Nephron progenitor cell (in vitro differentiated cells): ENCODE measurements around the gene C1QTNF9.
"Not testable (repeated sequence)": the region's sequence is repeated elsewhere in the genome, so short reads cannot be mapped to it uniquely, and the experiment has no call there.

Source experiments
- DNase-seq: peaks from one replicate; pipeline ENCODE4 v3.0.0; 2021
- H3K27ac Mint-ChIP-seq: 2 replicates; pipeline ENCODE4 v1.8.0; 2021; ENCODE audit warnings: mild to moderate bottlenecking, moderate library complexity, mixed read lengths
- H3K27me3 Mint-ChIP-seq: 2 replicates; pipeline ENCODE4 v1.8.0; 2021; ENCODE audit warnings: mild to moderate bottlenecking, low read depth, mixed read lengths; ENCODE audit not compliant: poor library complexity
- H3K36me3 Mint-ChIP-seq: 2 replicates; pipeline ENCODE4 v1.8.0; 2021; ENCODE audit warnings: low read depth, mixed read lengths
- H3K4me1 Mint-ChIP-seq: 2 replicates; pipeline ENCODE4 v1.8.0; 2021; ENCODE audit warnings: mixed read lengths
- H3K4me3 Mint-ChIP-seq: 2 replicates; pipeline ENCODE4 v1.8.0; 2021; ENCODE audit warnings: mild to moderate bottlenecking, moderate library complexity, mixed read lengths
- H3K9me3 Mint-ChIP-seq: 2 replicates; pipeline ENCODE4 v1.8.0; 2021; ENCODE audit warnings: mild to moderate bottlenecking, moderate library complexity, mixed read lengths
- CTCF ChIP-seq: fragments of 200-600 bp; sonication (generic); IDR thresholded peaks from 2 replicates; pipeline ENCODE4 v1.5.0; 2021; ENCODE audit warnings: antibody characterized with exemption

C1QTNF9 gene

DNA sequence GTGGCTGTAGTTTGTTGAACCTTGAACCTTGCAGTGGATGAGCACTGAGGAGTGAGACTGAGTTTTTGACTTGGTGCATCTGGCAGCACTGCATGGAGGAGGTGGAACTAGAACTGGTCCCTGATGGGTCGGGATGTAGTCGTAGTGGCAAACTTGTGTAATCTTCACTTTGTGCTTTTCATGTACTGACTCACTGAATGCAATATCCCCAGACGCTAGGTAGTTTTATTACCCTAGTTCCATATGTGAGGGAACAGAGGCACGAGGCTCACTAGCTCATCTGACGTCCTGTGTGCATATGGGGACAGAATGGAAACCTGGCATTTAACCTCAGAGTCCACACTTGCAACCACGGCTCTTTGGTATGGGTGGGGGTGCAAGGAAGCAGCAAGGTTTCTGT is 10.3 kb downstream of the C1QTNF9 start:
- H3K27ac Mint-ChIP-seq, H3K4me3 Mint-ChIP-seq, H3K4me1 Mint-ChIP-seq, H3K9me3 Mint-ChIP-seq, DNase-seq, H3K36me3 Mint-ChIP-seq: not testable (repeated sequence)
- H3K27me3 Mint-ChIP-seq: peaks cover 15% of the 10 kb centered on the region

- not testable (repeated sequence) for H3K36me3 Mint-ChIP-seq, DNase-seq, H3K27ac Mint-ChIP-seq, H3K4me3 Mint-ChIP-seq, H3K4me1 Mint-ChIP-seq, H3K9me3 Mint-ChIP-seq
- H3K27me3 Mint-ChIP-seq: peaks cover 11% of the 10 kb centered on the region
Measured at GRCh38 chr13:24321416-24321815, 12.0 kb downstream of the C1QTNF9 start.

- H3K9me3 Mint-ChIP-seq, DNase-seq, H3K36me3 Mint-ChIP-seq, H3K4me3 Mint-ChIP-seq, H3K27ac Mint-ChIP-seq, H3K4me1 Mint-ChIP-seq: not testable (repeated sequence)
- H3K27me3 Mint-ChIP-seq: peaks cover 13% of the 10 kb centered on the region
- TF ChIP-seq CTCF: peak; percentile 27
Measured at GRCh38 chr13:24322470-24322869, 13.1 kb downstream of the C1QTNF9 start.

- Mint-ChIP-seq H3K27ac (no peak overlapping the region), H3K4me3 (no peak overlapping the region), H3K27me3 (peaks cover 19% of the 10 kb centered on the region), H3K9me3 (peaks cover 4% of the 10 kb centered on the region), H3K36me3 (no peaks in the 10 kb centered on the region), H3K4me1 (no peaks in the 10 kb centered on the region)
- no peak for TF ChIP-seq CTCF
- DNase-seq: no peak
Measured at GRCh38 chr13:24323036-24323738, 13.8 kb downstream of the C1QTNF9 start.

DNA sequence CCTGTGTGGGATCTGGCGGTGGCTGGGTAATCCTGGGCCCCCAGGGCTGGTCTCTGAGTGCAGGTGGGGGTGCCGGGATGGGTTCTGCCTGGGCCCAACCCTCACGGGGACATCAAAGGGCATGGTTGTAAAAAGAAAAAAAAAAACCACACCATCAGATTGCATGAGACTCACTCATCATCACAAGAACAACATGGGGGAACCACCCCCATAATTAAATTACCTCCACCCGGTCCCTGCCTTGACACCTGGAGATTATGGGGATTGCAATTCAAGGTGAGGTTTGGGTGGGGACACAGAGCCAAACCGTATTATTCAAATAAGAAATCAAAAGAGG is 14.3 kb downstream of the C1QTNF9 start:
- H3K27me3 Mint-ChIP-seq: peaks cover 24% of the 10 kb centered on the region
- no peak for DNase-seq
- H3K4me1 Mint-ChIP-seq: no peaks in the 10 kb centered on the region
- no peaks in the 10 kb centered on the region for H3K36me3 Mint-ChIP-seq
- H3K9me3 Mint-ChIP-seq: peaks cover 7% of the 10 kb centered on the region
- no peak overlapping the region for H3K27ac Mint-ChIP-seq
- H3K4me3 Mint-ChIP-seq: no peak overlapping the region
- no peak for TF ChIP-seq CTCF

DNA sequence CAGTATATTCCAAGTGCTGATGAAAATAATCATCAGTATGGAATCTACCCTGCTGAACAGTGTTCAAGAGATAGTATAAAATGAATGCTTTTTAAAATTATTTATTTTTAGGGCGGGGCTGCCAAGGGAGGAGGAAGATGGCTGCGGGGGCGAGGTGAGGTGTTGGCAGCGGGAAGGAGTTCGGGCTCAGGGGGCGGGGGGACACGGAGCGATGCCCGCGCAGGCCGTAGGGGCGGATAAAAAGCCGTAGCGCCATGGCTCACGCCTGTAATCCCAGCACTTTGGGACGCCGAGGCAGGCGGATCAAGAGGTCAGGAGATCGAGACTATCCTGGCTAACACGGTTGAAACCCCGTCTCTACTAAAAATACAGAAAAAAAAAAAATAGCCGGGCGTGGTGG is 18.2 kb downstream of the C1QTNF9 start:
- Mint-ChIP-seq H3K9me3 (peaks cover 10% of the 10 kb centered on the region), H3K27me3 (peaks cover 25% of the 10 kb centered on the region)
- not testable (repeated sequence) for DNase-seq, H3K4me3 Mint-ChIP-seq, H3K4me1 Mint-ChIP-seq, H3K27ac Mint-ChIP-seq, H3K36me3 Mint-ChIP-seq

DNA sequence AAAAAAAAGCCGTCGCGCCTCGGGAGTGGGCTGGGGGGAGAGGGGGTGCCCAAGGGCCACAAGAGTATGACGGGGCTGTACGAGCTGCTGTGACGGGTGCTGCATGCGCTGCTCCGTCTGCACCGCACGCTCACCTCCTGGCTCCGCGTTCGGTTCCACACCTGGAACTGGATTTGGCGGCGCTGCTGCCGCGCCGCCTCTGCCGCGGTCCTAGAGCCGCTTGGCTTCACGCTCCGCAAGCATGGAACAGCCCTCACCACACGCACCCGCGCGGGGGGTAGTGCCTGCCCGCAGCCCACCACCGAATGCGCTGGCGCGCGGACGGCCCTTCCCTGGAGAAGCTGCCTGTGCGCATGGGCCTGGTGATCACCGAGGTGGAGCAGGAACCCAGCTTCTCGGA is 18.8 kb downstream of the C1QTNF9 start:
- H3K36me3 Mint-ChIP-seq: no peaks in the 10 kb centered on the region
- peaks cover 25% of the 10 kb centered on the region for H3K27me3 Mint-ChIP-seq
- TF ChIP-seq CTCF: no peak
- no peaks in the 10 kb centered on the region for H3K4me1 Mint-ChIP-seq
- DNase-seq: no peak
- H3K4me3 Mint-ChIP-seq: no peak overlapping the region
- H3K27ac Mint-ChIP-seq: no peak overlapping the region
- peaks cover 10% of the 10 kb centered on the region for H3K9me3 Mint-ChIP-seq
